Erythroblast (primary cell): Measurements from ENCODE around the gene ATG3.

Source experiments
- GATA1 ChIP-seq: IDR thresholded peaks from 2 replicates; pipeline ENCODE4 v1.6.1; 2011; ENCODE audit warnings: low read depth, mild to moderate bottlenecking, control low read depth, low read length, moderate library complexity
- POLR2A ChIP-seq: IDR thresholded peaks from 2 replicates; pipeline ENCODE4 v1.6.1; 2011; ENCODE audit warnings: mild to moderate bottlenecking, low read length

GRCh38 chr3:112561484-112561733 lies 353 bp downstream of the ATG3 start:
- TF ChIP-seq POLR2A (no peak), GATA1 (no peak)
